HEK293T (cell line): ENCODE data around the gene SCAP.
"Not testable (repeated sequence)": the region's sequence is repeated elsewhere in the genome, so short reads cannot be mapped to it uniquely, and the experiment has no call there.

ENCODE experiments used
- CTCF ChIA-PET: fragments of 350-600 bp; formaldehyde crosslinking; extraction: SDS; loops from one replicate; lab custom pipeline; 2021; ENCODE audit warnings: antibody characterized with exemption, inconsistent platforms; lab: Yijun Ruan, JAX
- POLR2A ChIA-PET: fragments of 350-600 bp; formaldehyde crosslinking; extraction: SDS; loops from one replicate; lab custom pipeline; 2020; ENCODE audit warnings: antibody characterized with exemption, inconsistent platforms; lab: Yijun Ruan, JAX
- DNase-seq: peaks from one replicate; pipeline ENCODE4 v3.0.0; 2012; ENCODE audit warnings: mixed read lengths; ENCODE audit errors: extremely low spot score
- ARNT ChIP-seq: fragments of 450-650 bp; IDR thresholded peaks from 2 replicates; pipeline ENCODE4 v1.6.1; 2017; ENCODE audit warnings: mild to moderate bottlenecking
- BHLHE40 ChIP-seq: fragments of 450-650 bp; IDR thresholded peaks from 2 replicates; pipeline ENCODE4 v1.6.1; 2016; ENCODE audit warnings: mild to moderate bottlenecking, moderate library complexity, borderline replicate concordance
- CTBP1 ChIP-seq: fragments of 450-650 bp; IDR thresholded peaks from 2 replicates; pipeline ENCODE4 v1.6.1; 2016; ENCODE audit warnings: borderline replicate concordance
- ELF4 ChIP-seq: fragments of 450-650 bp; IDR thresholded peaks from 2 replicates; pipeline ENCODE4 v1.6.1; 2017; ENCODE audit warnings: antibody characterized with exemption
- FOXA1 ChIP-seq: fragments of 450-650 bp; IDR thresholded peaks from 2 replicates; pipeline ENCODE4 v1.6.1; 2016; ENCODE audit warnings: mild to moderate bottlenecking
- FOXK2 ChIP-seq: fragments of 450-650 bp; IDR thresholded peaks from 2 replicates; pipeline ENCODE4 v1.6.1; 2016; ENCODE audit warnings: mild to moderate bottlenecking
- FOXM1 ChIP-seq: fragments of 450-650 bp; IDR thresholded peaks from 2 replicates; pipeline ENCODE4 v1.6.1; 2017; ENCODE audit warnings: mild to moderate bottlenecking, borderline replicate concordance
- HDGF ChIP-seq: fragments of 450-650 bp; IDR thresholded peaks from 2 replicates; pipeline ENCODE4 v1.6.1; 2017; ENCODE audit warnings: antibody characterized with exemption, borderline replicate concordance
- L3MBTL2 ChIP-seq: fragments of 450-650 bp; conservative IDR thresholded peaks from 2 replicates; pipeline ENCODE4 v1.6.1; 2016; ENCODE audit warnings: mild to moderate bottlenecking
- LEF1 ChIP-seq: fragments of 450-650 bp; IDR thresholded peaks from 2 replicates; pipeline ENCODE4 v1.6.1; 2017; ENCODE audit warnings: mild to moderate bottlenecking, borderline replicate concordance
- NFRKB ChIP-seq: fragments of 450-650 bp; IDR thresholded peaks from 2 replicates; pipeline ENCODE4 v1.6.1; 2016; ENCODE audit warnings: mild to moderate bottlenecking, moderate library complexity
- SP1 ChIP-seq: fragments of 450-650 bp; IDR thresholded peaks from 2 replicates; pipeline ENCODE4 v1.6.1; 2017
- SUZ12 ChIP-seq: fragments of 450-650 bp; IDR thresholded peaks from 2 replicates; pipeline ENCODE4 v1.6.1; 2016; ENCODE audit warnings: mild to moderate bottlenecking
- TARDBP ChIP-seq: fragments of 450-650 bp; IDR thresholded peaks from 2 replicates; pipeline ENCODE4 v1.6.1; 2016
- ZNF384 ChIP-seq: fragments of 450-650 bp; IDR thresholded peaks from 2 replicates; pipeline ENCODE4 v1.6.1; 2016
- TF ChIP-seq, protein P1 (sequence below): fragments of 450-650 bp; IDR thresholded peaks from 2 replicates; pipeline ENCODE4 v1.6.1; 2016

Gene SCAP

DNA sequence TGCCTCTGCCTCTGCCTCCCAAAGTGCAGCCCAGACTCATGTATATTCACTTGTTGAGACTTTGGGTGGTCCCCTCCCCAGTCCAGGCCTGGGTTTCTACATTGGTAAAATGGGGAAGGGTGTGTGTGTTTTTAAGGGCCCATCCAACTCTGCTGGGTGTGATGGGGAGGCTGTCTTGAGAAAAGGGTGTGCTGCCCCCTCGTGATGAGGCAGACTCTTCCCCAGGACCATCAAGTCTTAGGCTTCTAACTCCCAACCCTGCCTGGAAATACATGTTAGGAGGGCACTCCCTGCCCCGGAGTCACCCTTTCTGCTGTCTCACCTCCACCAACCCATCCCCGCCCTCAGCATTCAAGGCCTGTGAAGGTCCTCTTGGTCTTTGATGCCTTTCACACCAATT, 99.3 kb downstream of the SCAP start:
- ChIA-PET POLR2A (no interaction called here), CTCF (no interaction called here)
- no peak for DNase-seq
- no peak for TF ChIP-seq SP1
- TF ChIP-seq ARNT = no peak
- TF ChIP-seq L3MBTL2 = no peak
- TF ChIP-seq HDGF = no peak
- no peak for TF ChIP-seq ZNF384
- TF ChIP-seq ELF4 = no peak

DNA sequence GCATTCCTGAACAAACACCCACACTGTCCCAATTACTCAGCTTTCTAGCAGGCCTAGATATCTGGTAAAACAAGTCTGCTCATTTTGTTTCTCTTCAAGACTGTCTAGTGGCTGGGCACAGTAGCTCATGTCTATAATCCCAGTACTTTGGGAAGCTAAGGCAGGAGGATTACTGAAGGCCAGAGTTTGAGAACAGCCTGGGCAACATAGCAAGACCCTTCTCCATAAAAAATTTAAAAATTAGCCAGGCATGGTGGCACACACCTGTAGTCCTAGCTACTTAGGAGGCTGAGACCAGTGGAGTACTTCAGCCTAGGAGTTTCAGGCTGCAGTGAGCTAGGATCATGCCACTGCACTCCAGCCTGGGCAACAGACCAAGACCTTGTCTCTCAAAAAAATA, 101.2 kb downstream of the SCAP start:
- no peak for DNase-seq
- TF ChIP-seq NFRKB (no peak), FOXM1 (no peak), SP1 (no peak), SUZ12 (no peak), CTBP1 (no peak), ZNF384 (no peak), TARDBP (no peak), FOXK2 (no peak), FOXA1 (no peak), LEF1 (no peak), L3MBTL2 (no peak), HDGF (no peak), BHLHE40 (no peak), ELF4 (no peak), ARNT (no peak)
- TF ChIP-seq, protein P1, sequence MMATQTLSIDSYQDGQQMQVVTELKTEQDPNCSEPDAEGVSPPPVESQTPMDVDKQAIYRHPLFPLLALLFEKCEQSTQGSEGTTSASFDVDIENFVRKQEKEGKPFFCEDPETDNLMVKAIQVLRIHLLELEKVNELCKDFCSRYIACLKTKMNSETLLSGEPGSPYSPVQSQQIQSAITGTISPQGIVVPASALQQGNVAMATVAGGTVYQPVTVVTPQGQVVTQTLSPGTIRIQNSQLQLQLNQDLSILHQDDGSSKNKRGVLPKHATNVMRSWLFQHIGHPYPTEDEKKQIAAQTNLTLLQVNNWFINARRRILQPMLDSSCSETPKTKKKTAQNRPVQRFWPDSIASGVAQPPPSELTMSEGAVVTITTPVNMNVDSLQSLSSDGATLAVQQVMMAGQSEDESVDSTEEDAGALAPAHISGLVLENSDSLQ = no peak
- POLR2A ChIA-PET = no interaction called here
- CTCF ChIA-PET = interaction anchor here (0.8 kb wide), 1 partner anchor 93 kb away, joined by 3 read pairs; no protein-coding TSS in a partner anchor

DNA sequence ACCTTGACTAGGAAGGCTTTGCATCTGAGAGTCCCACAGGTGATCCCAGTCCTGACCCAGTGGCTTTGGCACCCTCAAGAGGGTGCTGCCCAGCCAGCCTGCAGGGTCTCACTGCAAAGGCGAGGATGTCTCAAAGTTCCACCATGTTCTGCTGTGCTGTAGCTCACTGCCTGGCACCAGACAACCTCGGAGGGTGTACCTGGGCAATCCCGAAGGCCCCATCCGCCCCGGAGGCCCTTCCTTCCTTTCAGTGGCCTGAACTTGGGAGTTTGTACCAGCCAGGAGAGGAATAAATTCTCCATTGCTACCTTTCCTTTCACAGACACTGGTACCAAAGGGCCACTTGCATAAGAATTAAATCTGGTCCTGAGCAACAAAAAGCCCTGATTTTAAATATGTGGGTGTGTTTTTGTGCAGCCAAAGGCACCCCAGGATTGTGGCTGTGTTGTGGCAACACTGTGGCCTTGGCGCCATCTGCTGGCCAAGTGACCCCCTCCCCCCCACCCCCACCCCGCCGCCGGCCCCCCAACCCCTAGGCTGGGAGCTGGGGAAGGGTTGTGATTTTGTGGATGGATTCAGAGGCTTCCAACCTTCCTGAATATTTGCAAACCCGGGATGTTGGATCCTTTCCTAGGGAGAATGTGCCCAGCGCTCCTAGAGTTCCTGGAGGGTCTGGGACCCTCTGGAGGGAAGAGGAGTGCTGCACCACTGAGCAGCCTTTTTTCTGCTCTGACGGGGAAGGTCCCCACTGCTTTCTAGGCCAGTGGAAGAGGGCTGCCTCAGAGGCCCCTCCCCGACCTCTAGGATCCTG, 104.6 kb downstream of the SCAP start:
- peak; percentile 43 for DNase-seq
- TF ChIP-seq TARDBP (no peak), LEF1 (no peak), ZNF384 (no peak), HDGF (no peak), SUZ12 (no peak), NFRKB (no peak), FOXK2 (no peak), FOXA1 (no peak), CTBP1 (no peak), ARNT (no peak), SP1 (no peak), FOXM1 (no peak)
- TF ChIP-seq, protein P1 = no peak
- CTCF ChIA-PET = interaction anchor here (0.6 kb wide), 1 partner anchor 8 kb away, joined by 3 read pairs; no protein-coding TSS in a partner anchor
- POLR2A ChIA-PET = interaction anchor here (1.8 kb wide), 1 partner anchor 10 kb away, joined by 8 read pairs; the partner anchor contains the start of gene PTPN23

DNA sequence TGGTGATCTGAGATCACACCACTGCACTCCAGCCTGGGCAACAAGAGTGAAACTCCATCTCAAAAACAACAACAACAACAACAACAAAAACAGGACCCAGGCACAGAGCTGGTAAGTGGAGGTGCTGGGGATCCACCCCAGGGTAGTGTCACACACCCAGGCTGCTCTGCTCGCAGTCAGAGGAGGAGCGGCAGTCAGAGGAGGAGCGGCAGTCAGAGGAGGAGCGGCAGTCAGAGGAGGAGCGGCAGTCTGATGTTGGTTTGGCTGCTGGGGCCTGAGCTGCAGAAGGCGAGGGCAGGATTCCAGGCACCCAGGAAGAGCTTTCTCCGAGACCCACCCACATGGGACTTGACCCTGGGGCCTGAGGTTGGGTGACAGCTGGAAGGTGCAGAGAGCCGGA, 105.7 kb downstream of the SCAP start:
- DNase-seq, CTCF ChIA-PET: not testable (repeated sequence)
- POLR2A ChIA-PET = interaction anchor here (1.8 kb wide), 1 partner anchor 11 kb away, joined by 8 read pairs; the partner anchor contains the start of gene PTPN23

DNA sequence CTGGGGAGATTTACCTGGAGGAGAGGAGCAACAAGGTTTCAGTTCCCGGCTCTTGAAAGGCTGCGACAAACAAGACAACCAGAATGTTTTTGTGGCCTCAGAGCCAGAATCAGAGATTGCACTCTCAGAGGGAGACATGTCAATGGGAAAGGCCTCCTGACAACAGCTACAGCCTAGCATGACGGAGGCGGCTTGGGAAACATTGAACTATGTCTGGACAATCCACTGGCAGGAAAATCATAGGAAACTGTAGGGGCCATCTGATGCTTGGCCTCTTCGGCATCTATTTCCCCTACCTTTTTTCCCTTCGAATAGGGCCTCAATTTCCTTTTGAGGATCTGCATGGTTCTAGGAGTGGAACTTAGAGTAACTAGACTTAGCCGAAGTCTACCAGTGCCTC, 108.1 kb downstream of the SCAP start:
- DNase-seq = no peak
- ChIA-PET POLR2A (no interaction called here), CTCF (interaction anchor here (0.6 kb wide), 2 partner anchors 151 to 203 kb away, joined by 3 read pairs; no protein-coding TSS in a partner anchor)
- TF ChIP-seq ARNT (no peak), CTBP1 (no peak), FOXK2 (no peak)
- TF ChIP-seq, protein P1 = no peak

DNA sequence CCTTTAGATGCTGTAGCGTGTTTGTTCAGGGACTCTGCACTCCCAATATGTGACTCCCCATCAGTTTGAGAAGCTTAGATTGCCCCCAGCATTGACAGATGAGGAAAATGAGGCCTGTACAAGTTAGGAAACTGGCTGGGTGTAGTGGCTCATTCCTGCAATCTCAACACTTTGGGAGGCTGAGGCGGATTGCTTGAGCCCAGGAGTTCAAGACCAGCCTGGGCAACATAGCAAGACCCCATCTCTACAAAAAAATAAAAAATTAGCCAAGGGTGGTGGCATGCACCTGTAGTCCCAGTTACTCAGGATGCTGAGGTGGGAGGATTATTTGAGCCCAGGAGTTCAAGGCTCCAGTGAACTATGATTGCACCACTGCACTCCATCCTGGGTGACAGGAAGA, 108.9 kb downstream of the SCAP start:
- TF ChIP-seq TARDBP (no peak), CTBP1 (no peak), FOXM1 (no peak), ARNT (no peak), FOXA1 (no peak), FOXK2 (no peak), ZNF384 (no peak), BHLHE40 (no peak), LEF1 (no peak)
- POLR2A ChIA-PET = no interaction called here
- no peak for DNase-seq
- CTCF ChIA-PET = interaction anchor here (0.5 kb wide), 1 partner anchor 42 kb away, joined by 5 read pairs; no protein-coding TSS in a partner anchor
